A549 treated with ZK216348 at 1 μM for 4 hours (cell line): ENCODE measurements around the gene KCNG2. TPM values are rescaled to one million over a fixed set of nuclear protein-coding genes. Genes with fewer than 3 reads are reported as not detected.

Experiments used
- total RNA-seq: library from RNA; stranded (reverse); fragments of 200-300 nt; extraction: Qiagen RNA extraction; gene quantifications from 5 replicates; pipeline ENCODE4 v1.2.3, GENCODE V29; 2022; ENCODE audit warnings: low read depth

Gene KCNG2, protein sequence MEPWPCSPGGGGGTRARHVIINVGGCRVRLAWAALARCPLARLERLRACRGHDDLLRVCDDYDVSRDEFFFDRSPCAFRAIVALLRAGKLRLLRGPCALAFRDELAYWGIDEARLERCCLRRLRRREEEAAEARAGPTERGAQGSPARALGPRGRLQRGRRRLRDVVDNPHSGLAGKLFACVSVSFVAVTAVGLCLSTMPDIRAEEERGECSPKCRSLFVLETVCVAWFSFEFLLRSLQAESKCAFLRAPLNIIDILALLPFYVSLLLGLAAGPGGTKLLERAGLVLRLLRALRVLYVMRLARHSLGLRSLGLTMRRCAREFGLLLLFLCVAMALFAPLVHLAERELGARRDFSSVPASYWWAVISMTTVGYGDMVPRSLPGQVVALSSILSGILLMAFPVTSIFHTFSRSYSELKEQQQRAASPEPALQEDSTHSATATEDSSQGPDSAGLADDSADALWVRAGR
- total RNA-seq: not detected in 5 replicates

DNA sequence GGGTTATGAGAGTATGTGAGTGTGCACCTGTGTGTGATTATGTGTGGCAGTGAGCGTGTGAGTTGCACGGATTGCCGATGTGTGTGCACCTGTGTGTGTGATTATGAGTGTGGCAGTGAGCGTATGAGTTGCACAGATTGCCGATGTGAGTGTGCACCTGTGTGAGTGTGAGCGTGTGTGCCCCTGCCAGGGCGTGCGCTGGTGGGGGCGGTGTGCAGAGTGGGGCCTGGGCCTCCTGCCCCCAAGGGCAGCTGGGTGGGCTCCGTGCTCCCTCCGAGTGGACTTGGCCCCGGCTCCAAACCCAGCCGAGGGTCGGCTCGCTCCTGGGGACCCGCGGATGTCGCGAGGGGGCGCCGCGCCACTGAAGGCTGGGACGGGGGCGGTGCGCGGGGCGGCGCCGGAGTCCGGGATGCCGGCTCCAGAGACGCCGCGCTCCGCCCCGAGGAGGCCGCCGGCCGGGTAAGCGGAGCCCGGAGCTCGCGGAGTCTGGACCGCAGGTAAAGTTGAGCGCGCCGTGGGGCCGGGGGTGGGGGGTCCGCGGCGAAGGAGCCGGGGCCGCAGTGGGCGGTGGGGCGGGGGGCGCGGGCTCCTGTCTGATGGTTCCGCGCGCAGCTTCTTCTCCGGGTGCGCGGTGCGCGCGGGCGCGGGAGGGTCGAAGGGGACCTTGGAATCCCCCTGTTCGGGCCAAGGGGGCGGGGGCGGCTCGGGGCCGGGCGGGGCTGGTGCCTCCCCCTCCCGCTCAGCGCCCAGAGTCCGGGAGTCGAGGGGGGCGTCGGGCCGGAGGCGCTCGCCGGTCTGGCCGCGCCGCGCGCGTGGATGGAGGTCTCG, at the start of gene KCNG2:
KCNG2 (plus strand) TSS at position 421 of the 828 bp plus-strand sequence. CDS start 65,730 bp downstream, outside the sequence.

Other genes with a start within 250 kb of the KCNG2 start
- 10.3 to 18.1 TPM (median 16.1 TPM) in 5 replicates for gene CTDP1, start 118.1 kb upstream of the KCNG2 start, total RNA-seq
- gene SLC66A2, start 153.7 kb downstream of the KCNG2 start, total RNA-seq: 8.7 to 22.5 TPM (median 18.6 TPM) in 5 replicates
- 11.3 to 15.3 TPM (median 12.7 TPM) in 5 replicates for gene HSBP1L1, start 166.7 kb downstream of the KCNG2 start, total RNA-seq
- 105 to 158 TPM (median 138 TPM) in 5 replicates for gene TXNL4A, start 190.6 kb downstream of the KCNG2 start, total RNA-seq
- 29.1 to 32.5 TPM (median 30.3 TPM) in 5 replicates for gene RBFA, start 236.5 kb downstream of the KCNG2 start, total RNA-seq